IMR-90 (cell line): ENCODE measurements around the gene ZMYND10. TPM values are rescaled to one million over a fixed set of nuclear protein-coding genes. Genes with fewer than 3 reads are reported as not detected.

Experiments used
- BHLHE40 ChIP-seq: fragments of 150-350 bp; IDR thresholded peaks from 2 replicates; pipeline ENCODE4 v1.6.1; 2016; ENCODE audit warnings: mild to moderate bottlenecking, low read depth, low read length
- ELK1 ChIP-seq: fragments of 150-350 bp; IDR thresholded peaks from 2 replicates; pipeline ENCODE4 v1.6.1; 2016; ENCODE audit warnings: low read depth, mild to moderate bottlenecking, low read length, moderate library complexity, borderline replicate concordance
- RAD21 ChIP-seq: IDR thresholded peaks from 2 replicates; pipeline ENCODE4 v1.6.1; 2012; ENCODE audit warnings: low read length, improper control_type of control experiment
- RCOR1 ChIP-seq: IDR thresholded peaks from 2 replicates; pipeline ENCODE4 v1.6.1; 2012; ENCODE audit warnings: mild to moderate bottlenecking, low read length, improper control_type of control experiment; ENCODE audit not compliant: insufficient replicate concordance
- SMC3 ChIP-seq: fragments of 150-350 bp; IDR thresholded peaks from 2 replicates; pipeline ENCODE4 v1.6.1; 2016; ENCODE audit warnings: low read depth, mild to moderate bottlenecking, antibody characterized with exemption, low read length, moderate library complexity
- polyA plus RNA-seq, 3 experiments: library from polyadenylated mRNA; depleted of rRNA; stranded (reverse); fragments of >200 nt; gene quantifications; 2 replicates each; pipeline ENCODE4 v1.2.3, GENCODE V29; 2012; ENCODE audit warnings: low replicate concordance in 1 of 3
- total RNA-seq: library from RNA; depleted of rRNA; stranded (reverse); fragments of >200 nt; gene quantifications from 2 replicates; pipeline ENCODE4 v1.2.3, GENCODE V29; 2012

Gene ZMYND10
- total and polyA plus RNA-seq, 2 of the 4 experiments (the other 2 are of a cell fraction), result 1.1 to 1.4 TPM

GRCh38 chr3:50338965-50339364, 6.6 kb downstream of the ZMYND10 start (continued):
- TF ChIP-seq ELK1, result no peak
- TF ChIP-seq RCOR1, result no peak
- no peak for TF ChIP-seq BHLHE40
- no peak for TF ChIP-seq RAD21
- no peak for TF ChIP-seq SMC3
